IPS-18a (cell line): ENCODE data around the gene TNFRSF14.
"Not testable (repeated sequence)": the region's sequence is repeated elsewhere in the genome, so short reads cannot be mapped to it uniquely, and the experiment has no call there.

ENCODE experiments used
- H3K27ac ChIP-seq: one replicate; pipeline ENCODE4 v1.5.1; 2013; ENCODE audit warnings: low read length
- H3K27me3 ChIP-seq: one replicate; pipeline ENCODE4 v1.6.1; 2013; ENCODE audit warnings: mild to moderate bottlenecking, low read length; ENCODE audit not compliant: control insufficient read depth, insufficient read depth
- H3K36me3 ChIP-seq: one replicate; pipeline ENCODE4 v1.6.1; 2013; ENCODE audit warnings: low read depth, low read length; ENCODE audit not compliant: control insufficient read depth
- H3K4me1 ChIP-seq: one replicate; pipeline ENCODE4 v1.6.1; 2013; ENCODE audit warnings: low read depth, low read length; ENCODE audit not compliant: control insufficient read depth
- H3K4me3 ChIP-seq: one replicate; pipeline ENCODE4 v1.5.1; 2013; ENCODE audit warnings: low read length
- H3K9ac ChIP-seq: one replicate; pipeline ENCODE4 v1.6.1; 2013; ENCODE audit warnings: mild to moderate bottlenecking, low read length, moderate library complexity
- H3K9me3 ChIP-seq: one replicate; pipeline ENCODE4 v1.6.1; 2013; ENCODE audit warnings: low read depth, low read length; ENCODE audit not compliant: control insufficient read depth

Gene TNFRSF14

DNA sequence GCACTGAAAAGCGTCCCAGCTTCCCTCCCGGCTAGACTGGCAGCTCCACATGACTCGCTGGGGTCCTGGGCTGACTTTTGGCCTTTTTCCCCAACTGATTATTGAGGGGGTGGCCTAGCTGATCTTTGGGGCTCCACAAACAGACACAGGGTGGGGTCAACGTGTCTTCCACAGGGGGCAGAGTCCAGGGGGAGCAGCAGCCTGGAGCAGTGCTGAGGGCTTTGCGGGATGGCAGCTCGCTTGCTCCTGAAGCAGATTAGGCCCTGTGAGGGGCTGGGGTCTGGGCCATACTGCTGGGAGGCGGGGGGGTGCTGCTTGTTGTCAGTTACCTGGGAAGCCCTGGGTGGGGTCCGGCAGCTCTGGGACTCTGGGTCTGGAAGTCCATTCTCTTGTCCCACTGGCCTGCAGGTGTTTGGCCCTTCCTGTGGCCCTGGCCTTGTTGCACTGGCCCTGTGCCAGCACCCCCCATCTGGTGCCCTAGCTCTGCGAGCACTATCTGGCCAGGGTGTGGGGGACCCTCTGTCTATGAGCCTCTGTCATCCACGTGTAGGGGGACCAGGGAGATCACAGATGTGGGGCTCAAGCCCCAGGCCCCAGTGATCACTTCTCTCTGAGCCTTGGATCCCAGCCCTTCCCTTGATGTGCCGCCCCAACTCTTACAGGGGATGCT is 13.8 kb upstream of the TNFRSF14 start:
- peaks cover 3% of the 10 kb centered on the region for H3K4me1 ChIP-seq

GRCh38 chr1:2543543-2544092 is 12.6 kb upstream of the TNFRSF14 start:
- H3K27me3 ChIP-seq = peaks cover 31% of the 10 kb centered on the region
- peaks cover 14% of the 10 kb centered on the region for H3K4me1 ChIP-seq
- no peaks in the 10 kb centered on the region for H3K36me3 ChIP-seq
- H3K4me3 ChIP-seq = peak overlapping the region; percentile 21
- no peak overlapping the region for H3K27ac ChIP-seq
- no peaks in the 10 kb centered on the region for H3K9me3 ChIP-seq
- no peak overlapping the region for H3K9ac ChIP-seq

More for the DNA sequence above, 13.8 kb upstream of the TNFRSF14 start:
- Histone ChIP-seq H3K9me3 (no peaks in the 10 kb centered on the region), H3K27ac (no peak overlapping the region), H3K27me3 (peaks cover 31% of the 10 kb centered on the region), H3K4me3 (no peak overlapping the region), H3K36me3 (no peaks in the 10 kb centered on the region), H3K9ac (no peak overlapping the region)

DNA sequence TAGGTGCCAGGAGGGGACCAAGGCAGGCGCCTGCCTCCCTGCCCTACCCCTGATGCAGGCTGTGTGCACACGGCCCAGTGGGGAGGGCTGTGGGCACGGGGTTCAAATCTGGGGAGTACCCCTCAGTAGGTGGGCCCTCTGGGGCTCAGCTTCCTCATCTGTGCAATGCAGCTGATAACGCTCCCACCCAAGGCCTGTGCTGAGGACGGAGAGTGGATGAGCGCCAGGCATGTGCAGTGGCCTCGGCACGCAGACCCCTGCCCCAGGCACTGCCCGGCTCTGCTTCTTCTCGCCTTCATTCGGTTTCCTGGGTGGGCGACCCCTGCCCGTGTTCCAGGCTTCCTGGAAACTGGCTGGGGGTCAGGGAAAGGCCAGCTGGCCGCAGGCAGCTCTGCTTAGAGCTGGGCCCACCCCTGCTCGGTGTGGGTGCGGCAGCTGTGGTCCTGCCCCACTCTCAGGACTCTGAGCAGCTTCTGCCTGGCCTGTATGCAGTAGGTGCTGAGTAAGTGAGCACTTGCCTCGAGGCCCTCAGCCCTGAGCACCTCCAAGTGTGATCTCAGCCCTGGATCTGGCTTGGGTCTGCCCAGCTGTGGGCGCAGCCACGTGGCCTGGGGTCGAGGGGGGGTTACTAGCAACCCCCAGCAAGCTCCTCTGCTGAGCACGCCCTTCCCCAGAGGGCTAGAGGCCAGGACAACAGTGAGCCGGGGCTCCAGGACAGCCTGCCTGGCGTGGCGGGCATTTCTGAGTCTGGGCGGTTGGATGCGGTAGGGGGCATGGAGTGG is 11.9 kb upstream of the TNFRSF14 start:
- Histone ChIP-seq H3K36me3 (no peaks in the 10 kb centered on the region), H3K27ac (no peak overlapping the region), H3K9me3 (no peaks in the 10 kb centered on the region), H3K27me3 (peaks cover 31% of the 10 kb centered on the region), H3K4me3 (no peak overlapping the region), H3K9ac (no peak overlapping the region), H3K4me1 (peaks cover 19% of the 10 kb centered on the region)

DNA sequence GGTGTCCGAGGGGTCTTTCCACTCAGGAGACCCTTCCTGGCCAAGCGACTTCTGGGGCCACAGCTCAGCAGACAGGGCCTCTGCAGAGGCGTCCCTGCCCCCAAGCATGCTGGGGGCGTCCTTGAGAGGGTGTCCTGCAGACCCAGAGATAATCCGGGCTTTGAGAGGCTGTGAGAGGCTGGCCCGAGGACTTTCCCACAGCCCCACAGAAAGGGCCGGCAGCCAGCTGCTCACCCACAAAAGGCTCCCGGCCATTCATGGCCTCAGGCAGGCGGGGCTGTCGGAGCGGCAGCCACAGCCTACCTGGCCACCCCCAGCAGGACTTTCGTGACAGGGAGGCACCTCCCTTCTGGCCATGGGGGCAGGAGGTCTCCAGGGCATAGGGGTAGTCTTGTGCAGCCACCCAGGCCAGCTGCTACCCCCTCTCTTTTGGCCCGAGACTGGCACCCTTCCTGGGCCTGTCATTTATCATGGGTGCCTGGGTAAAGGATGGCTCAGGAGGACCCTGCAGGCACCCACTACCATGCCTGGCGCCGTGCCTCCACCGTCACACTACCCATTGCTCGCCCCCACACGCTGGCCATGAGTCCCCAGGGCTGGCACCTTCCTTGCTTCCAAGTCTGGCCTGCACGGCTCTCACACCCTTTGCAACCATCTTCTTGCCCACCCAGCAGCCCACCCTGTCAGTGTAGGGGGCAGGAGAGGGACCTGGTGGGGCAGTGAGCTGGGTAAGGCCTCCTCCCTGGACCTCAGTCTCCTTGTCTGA is 11.1 kb upstream of the TNFRSF14 start:
- Histone ChIP-seq H3K27me3 (peaks cover 25% of the 10 kb centered on the region), H3K4me3 (no peak overlapping the region), H3K27ac (no peak overlapping the region), H3K36me3 (no peaks in the 10 kb centered on the region), H3K9ac (no peak overlapping the region), H3K9me3 (no peaks in the 10 kb centered on the region), H3K4me1 (peaks cover 19% of the 10 kb centered on the region)

GRCh38 chr1:2545754-2546514 is 10.2 kb upstream of the TNFRSF14 start:
- H3K27ac ChIP-seq = no peak overlapping the region

GRCh38 chr1:2546515-2547209 is 9.5 kb upstream of the TNFRSF14 start:
- Histone ChIP-seq H3K9me3 (no peaks in the 10 kb centered on the region), H3K4me3 (peak overlapping the region; percentile 65), H3K4me1 (peaks cover 19% of the 10 kb centered on the region), H3K9ac (peak overlapping the region; percentile 55), H3K27me3 (peaks cover 12% of the 10 kb centered on the region), H3K27ac (no peak overlapping the region), H3K36me3 (no peaks in the 10 kb centered on the region)

More at GRCh38 chr1:2545754-2546514, 10.2 kb upstream of the TNFRSF14 start:
- Histone ChIP-seq H3K4me3 (peak overlapping the region; percentile 65), H3K4me1 (peaks cover 19% of the 10 kb centered on the region), H3K9ac (peak overlapping the region; percentile 55), H3K27me3 (peaks cover 19% of the 10 kb centered on the region), H3K36me3 (no peaks in the 10 kb centered on the region), H3K9me3 (no peaks in the 10 kb centered on the region)

- H3K27me3 ChIP-seq = peaks cover 6% of the 10 kb centered on the region
- peak overlapping the region; percentile 65 for H3K4me3 ChIP-seq
- H3K9ac ChIP-seq = peak overlapping the region; percentile 34
- H3K27ac ChIP-seq = peak overlapping the region; percentile 24
- H3K4me1 ChIP-seq = peaks cover 19% of the 10 kb centered on the region
- H3K9me3 ChIP-seq = no peaks in the 10 kb centered on the region
- H3K36me3 ChIP-seq = no peaks in the 10 kb centered on the region
Observed at GRCh38 chr1:2547210-2548067, 8.7 kb upstream of the TNFRSF14 start.

DNA sequence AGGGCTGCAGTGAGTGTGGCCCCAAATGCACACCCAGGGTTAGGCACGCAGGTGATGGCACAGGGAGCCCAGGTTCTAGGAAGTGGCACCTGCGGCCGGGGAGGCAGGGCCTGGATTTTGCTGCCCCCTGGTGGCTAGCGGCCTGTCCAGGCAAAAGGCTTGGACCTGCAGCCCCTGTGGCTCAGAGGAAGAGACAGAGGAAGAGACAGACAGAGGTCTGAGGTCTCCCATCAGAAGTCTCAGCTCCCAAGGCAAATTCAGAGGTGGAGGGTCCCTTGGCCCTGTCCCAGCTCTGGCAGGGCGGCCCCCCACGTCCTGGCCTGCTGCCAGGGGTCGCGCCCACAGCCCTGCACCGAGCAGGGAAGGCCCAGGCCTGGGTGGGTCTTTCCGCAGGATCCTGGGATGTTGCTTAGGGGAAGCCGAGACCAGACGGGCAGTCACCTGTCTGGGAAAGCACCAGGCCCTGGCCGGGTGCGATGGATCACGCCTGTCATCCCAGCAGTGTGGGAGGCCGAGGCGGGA is 8.0 kb upstream of the TNFRSF14 start:
- Histone ChIP-seq H3K9me3 (no peaks in the 10 kb centered on the region), H3K9ac (no peak overlapping the region), H3K27ac (no peak overlapping the region), H3K27me3 (no peaks in the 10 kb centered on the region), H3K4me3 (peak overlapping the region; percentile 65), H3K36me3 (no peaks in the 10 kb centered on the region), H3K4me1 (peaks cover 19% of the 10 kb centered on the region)

- not testable (repeated sequence) for H3K9ac ChIP-seq, H3K27ac ChIP-seq, H3K4me3 ChIP-seq, H3K36me3 ChIP-seq, H3K27me3 ChIP-seq, H3K9me3 ChIP-seq
- peaks cover 19% of the 10 kb centered on the region for H3K4me1 ChIP-seq
Observed at GRCh38 chr1:2549367-2550029, 6.7 kb upstream of the TNFRSF14 start.
